Endothelial cell of hepatic sinusoid (primary cell): ENCODE data around the gene SLC25A38.

Experiments
- in situ Hi-C: cut with HindIII; loops from 2 replicates; pipeline ENCODE4 v1.10.0; 2017; ENCODE audit warnings: low sequenced_read_pairs

Gene SLC25A38

DNA sequence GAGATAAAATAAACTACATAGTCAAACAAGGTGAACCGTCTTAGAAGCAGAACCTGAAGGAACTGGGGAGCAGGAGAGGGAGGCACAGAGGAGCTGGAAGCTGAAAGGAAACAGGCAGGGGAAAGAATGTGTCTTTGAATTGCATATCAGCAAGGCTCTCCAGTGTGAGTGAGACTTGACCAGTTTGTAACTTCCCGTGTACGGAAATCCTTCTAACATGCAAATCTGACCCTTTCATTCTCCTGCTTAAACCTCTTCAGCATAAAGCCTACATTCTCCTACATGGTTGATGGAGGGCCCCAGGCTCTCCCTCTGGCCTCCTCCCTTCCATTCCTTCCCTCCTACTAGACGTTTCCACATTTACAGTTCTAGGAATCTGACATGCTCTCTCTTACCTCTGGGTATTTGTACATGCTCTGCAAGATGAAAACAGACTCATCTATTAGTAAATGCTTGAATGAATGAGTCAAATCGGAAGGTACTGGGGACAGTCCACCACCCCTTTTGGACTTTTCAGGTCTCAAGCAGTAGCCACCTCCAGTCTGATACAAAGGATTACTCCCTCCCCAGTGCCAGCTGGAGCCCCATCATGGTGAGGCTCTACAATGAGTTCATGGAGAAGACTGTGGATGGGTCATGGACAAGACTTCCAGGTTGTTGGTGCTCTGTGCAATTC, 6.1 kb upstream of the SLC25A38 start:
- in situ Hi-C loops = no loop called here

GRCh38 chr3:39378088-39378487, 5.1 kb upstream of the SLC25A38 start:
- in situ Hi-C loops = no loop called here

- in situ Hi-C loops = no loop called here
Observed at GRCh38 chr3:39378957-39379777, 4.0 kb upstream of the SLC25A38 start.

GRCh38 chr3:39379778-39380155, 3.4 kb upstream of the SLC25A38 start:
- in situ Hi-C loops = no loop called here

DNA sequence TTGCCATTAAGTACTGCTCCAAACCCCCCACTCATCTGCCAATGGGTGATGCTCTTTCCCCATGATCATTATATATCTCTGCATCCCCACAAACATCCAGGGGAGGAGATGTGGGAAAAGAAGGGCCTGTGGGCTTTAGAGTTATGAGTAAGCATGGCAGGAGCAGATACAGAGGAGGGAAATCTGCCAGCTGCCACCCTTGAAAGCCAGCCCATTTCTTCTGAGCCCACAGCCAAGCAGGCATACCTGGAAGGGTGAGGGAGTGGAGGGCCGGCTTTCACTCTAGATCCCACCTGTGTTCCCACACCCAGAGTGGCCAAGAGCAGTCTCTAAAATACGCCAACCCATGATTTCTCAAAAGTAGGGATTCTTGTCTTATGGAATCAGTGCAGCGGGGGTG, 1.7 kb upstream of the SLC25A38 start:
- in situ Hi-C loops = no loop called here

GRCh38 chr3:39383881-39384664, 903 bp downstream of the SLC25A38 start:
- in situ Hi-C loops = no loop called here

DNA sequence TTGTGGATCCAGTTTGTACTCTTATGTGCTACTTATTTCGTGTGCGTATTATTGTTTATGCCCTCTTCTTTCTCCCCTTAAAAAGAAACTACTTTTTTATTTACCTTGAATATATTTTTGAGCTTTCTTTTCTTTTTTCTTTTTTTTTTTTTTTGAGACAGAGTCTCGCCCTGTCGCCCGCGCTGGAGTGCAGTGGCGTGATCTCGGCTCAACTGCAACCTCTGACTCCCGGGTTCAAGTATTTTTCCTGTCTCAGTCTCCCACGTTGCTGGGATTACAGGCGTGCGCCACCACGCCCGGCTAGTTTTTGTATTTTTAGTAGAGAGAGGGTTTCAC, 1.5 kb downstream of the SLC25A38 start:
- in situ Hi-C loops = no loop called here

- in situ Hi-C loops = no loop called here
Observed at GRCh38 chr3:39385456-39386090, 2.4 kb downstream of the SLC25A38 start.

DNA sequence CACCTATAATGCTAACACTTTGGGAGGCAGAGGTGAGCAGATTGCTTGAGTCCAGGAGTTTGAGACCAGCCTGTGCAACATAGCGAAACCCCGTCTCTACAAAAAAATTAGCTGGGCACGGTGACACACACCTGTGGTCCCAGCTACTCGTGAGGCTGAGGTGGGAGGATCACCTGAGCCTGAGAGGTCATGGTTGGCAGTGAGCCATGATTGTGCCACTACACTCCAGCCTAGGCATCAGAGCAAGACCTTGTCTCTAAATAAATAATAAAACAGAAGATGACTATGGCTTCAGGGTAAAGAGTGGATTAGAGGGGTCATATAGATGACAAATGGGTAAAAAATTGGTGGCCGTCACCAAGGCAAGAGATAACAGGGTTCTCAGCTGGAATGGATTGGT, 3.1 kb downstream of the SLC25A38 start:
- in situ Hi-C loops = no loop called here

DNA sequence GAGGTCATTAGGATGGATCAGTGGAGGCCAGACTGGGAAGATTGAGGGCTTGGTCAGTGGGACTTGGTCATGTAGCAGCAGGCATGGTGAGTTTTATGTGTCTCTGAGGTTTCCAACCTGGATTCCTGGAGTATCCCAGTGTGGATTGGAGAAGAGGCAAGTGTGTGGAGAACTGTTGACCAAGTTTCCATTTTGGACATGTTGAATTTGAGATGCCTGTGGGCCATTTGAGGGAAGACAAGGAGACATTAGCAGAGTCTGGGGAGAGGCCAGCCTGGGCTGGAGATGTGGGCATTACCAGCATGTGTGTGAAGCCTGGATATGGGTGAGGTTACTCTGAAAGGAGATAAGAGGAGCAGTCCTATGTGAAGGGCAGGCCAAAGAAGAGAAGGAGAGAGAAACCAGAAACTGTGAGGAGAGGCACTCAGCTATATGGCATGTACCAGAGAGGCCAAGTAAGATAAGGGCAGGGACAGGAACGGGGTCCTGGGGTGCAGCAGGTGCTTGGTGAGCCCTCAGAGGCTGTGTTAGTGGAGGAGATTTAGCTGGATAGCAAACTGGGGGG, 4.3 kb downstream of the SLC25A38 start:
- in situ Hi-C loops = no loop called here

GRCh38 chr3:39388153-39388552, 5.0 kb downstream of the SLC25A38 start:
- in situ Hi-C loops = no loop called here

GRCh38 chr3:39388741-39389248, 5.6 kb downstream of the SLC25A38 start:
- in situ Hi-C loops = no loop called here

DNA sequence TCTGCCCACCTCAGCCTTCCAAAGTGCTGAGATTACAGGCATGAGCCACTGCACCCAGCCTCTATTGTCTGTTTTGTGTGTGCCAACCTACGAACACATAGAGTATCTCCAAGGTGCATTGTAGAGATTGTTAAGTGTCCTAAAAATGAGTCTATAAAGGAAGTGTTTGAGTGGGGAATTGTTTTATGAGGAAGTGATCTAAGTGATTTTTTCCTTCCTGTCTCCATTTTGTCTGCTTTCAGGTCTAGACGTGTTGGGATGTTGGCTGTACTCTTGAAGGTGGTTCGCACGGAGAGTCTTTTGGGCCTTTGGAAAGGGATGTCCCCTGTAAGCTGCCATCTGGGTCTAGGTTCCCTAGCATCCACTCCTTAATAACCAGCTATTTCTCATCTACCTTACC, 7.0 kb downstream of the SLC25A38 start:
- in situ Hi-C loops = no loop called here

DNA sequence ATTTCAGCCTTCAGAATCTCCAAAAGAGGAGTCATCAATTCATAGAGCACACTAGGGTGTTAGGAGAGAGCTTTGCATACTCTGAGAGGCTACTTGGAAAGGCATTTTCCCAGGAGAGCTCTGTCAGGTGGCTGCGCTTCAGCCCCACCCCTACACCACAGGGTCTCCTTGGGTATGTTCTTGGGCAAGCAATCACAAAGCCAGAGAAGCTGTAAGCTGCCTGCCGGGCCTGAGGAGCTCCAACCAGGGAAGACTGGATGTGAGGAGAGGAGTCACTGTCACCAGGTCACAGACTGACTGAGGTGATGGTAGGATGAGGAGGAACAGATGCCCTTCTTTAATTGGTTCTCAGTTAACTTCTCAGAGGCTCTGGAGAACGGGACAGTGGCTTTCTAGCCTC, 13.5 kb downstream of the SLC25A38 start:
- in situ Hi-C loops = no loop called here

GRCh38 chr3:39398700-39399099, 15.5 kb downstream of the SLC25A38 start:
- in situ Hi-C loops = no loop called here

DNA sequence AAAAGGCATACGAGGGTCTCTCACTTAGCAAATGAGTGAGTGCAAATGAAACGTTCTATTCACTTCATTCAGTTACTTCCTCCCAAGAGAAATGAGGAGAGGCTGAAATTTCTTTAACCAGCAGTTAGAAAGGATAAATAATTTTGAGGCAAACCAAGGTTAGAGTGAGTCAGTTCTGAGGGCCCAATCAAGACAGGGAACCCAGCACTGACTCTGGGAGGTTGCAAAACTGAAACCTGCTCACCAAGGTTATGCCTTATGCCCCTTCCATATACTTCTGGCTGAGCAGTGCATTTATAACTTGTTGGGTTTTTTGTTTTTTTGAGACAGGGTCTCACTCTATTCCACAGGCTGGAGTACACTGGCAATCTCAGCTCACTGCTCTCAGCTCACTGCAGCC, 18.8 kb downstream of the SLC25A38 start:
- in situ Hi-C loops = no loop called here

DNA sequence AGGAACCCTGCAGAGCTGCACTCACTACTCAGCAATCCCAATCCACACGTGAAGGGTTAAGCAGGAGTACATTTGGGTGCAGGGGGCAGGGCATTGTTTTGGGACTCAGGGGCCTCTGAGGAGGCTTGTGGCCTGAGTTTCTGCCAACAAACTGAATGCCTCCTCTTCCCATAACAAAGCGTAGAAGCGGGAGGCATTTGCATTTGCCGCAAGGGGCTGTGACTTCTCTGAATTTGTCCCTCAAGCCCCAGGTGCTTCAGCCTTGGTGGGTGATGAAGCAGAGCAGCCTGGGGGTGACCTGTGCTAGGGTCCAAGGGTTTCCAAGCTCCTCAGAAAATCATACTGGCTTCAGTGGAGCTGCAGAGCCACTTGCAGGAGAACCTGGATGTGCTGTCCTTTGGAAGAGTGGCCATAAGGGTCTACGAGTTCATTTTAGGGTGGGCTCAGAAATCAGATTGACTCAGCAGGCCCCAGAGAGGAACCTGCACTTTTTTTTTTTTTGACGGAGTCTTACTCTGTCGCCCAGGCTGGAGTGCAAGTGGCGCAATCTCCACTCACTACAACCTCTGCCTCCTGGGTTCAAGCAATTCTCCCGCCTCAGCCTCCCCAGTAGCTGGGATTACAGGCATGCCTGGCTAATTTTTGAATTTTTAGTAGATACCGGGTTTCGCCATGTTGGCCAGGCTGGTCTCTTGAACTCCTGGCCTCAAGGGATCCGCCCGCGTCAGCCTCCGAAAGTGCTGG, 21.9 kb downstream of the SLC25A38 start:
- in situ Hi-C loops = no loop called here

DNA sequence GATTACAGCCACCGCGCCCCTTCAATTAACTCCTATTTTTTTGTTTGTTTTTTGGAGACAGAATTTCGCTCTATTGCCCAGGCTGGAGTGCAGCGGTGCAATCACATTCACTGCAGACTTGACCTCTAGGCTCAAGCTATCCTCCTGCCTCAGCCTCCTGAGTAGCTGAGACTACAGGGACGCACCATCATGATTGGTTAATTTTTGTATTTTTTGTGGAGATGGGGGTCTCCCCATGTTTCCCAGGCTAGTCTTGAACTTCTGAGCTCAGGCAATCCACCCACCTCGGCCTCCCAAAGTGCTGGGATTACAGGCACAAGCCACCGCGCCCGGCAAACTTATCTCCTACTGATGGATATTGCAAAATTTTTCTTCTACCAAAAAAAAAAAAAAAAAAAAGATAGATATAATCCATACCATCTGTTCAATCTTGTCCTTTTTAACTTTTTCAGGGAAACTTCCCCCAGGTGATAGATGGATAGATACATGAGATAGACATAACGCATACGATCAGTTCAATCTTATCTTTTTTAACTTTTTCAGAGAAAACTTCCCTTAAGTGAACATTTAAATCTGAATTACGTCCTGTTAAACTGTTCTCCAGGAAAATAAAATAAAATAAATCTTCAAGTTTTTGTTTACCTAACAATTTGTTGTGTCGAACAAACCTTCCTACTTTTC, 22.7 kb downstream of the SLC25A38 start:
- in situ Hi-C loops = no loop called here

DNA sequence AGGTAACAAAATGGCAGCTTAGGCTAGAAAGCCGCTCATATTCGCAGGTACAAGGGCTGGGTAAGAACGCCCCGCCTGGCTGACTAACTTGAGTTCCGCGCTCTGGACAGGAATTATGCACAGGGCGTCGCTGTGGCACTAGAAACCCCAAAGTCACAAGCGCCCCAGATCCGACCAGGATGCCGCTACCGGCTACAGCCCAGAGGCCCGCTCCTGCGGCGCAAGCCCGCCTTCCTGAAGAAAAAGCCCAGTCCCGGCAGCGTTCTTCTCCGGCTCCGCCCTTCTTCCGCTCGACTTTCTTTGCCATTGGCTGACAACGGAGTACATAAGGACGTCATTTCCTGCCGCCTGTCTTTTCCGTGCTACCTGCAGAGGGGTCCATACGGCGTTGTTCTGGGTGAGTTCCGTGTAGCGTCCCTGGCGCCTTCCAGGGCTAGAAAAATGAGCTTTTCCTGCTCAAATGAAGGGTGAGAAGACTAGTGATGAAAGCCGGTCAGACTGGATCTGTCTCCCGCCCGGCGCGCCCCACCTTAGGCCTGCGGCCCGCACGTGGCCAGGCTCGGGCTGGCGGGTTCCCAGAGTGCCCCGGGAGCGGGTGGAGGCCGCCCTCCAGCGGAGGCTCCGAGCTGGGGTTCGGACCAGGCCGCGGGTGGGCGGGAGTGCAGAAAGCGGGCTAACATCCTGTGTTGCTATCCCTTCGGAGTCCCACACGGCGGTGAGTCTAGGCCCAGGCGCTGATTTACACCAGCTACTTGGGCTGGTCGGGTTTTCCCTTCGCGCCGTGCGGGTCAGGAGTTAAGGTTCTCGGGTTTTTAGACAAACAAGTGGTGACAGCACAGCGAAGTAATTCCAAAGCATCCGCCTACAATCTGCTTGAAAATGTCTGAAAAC, 23.4 kb downstream of the SLC25A38 start, which contains the start of gene RPSA:
Gene RPSA (plus strand): TSS at position 353 of the 891 bp plus-strand sequence. CDS start 934 bp downstream, outside the sequence.
- in situ Hi-C loops = no loop called here
